Putamen (tissue), 1 donor: ENCODE measurements around the gene PF4V1.

Source experiments
- DNase-seq: peaks from one replicate; pipeline ENCODE4 v3.0.0-alpha.2; 2016; ENCODE audit warnings: low spot score

PF4V1 gene

GRCh38 chr4:73847526-73848182 lies 5.4 kb upstream of the PF4V1 start:
- no peak for DNase-seq

DNA sequence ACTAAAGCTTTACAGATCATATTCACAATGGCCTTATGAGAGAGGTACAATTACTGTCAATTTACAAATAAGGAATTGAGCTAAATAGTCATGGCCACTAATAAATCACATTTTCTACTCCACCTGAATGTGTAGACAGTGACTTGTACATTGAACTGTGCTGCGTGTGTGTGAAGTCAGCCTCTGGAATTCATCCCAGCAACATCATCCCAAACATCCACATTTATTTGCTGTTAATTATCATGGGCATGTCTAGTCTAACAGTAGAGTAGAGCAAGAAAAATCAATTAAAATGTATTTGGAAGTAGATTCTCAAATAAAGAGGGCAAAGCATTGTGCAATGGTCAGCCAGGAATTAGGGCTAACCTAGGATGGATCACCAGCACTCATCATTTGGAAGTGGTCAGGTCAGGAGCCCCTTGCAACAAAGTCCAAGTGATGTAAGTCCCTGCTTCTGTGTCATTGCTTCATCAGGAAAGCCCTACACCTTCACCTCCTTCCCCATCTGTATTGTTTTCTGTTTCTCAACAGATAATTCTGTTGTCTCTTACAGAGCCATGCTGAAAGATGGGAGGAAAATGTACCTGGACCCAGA lies 4.8 kb upstream of the PF4V1 start:
- no peak for DNase-seq

GRCh38 chr4:73850261-73850970 lies 2.7 kb upstream of the PF4V1 start:
- no peak for DNase-seq

- DNase-seq: no peak
These were observed 1.8 kb upstream of the PF4V1 start for GRCh38 chr4:73851293-73851692.

GRCh38 chr4:73852771-73853170 lies 325 bp upstream of the PF4V1 start:
- DNase-seq: no peak

- no peak for DNase-seq
These were observed 800 bp downstream of the PF4V1 start for GRCh38 chr4:73853718-73854473.

DNA sequence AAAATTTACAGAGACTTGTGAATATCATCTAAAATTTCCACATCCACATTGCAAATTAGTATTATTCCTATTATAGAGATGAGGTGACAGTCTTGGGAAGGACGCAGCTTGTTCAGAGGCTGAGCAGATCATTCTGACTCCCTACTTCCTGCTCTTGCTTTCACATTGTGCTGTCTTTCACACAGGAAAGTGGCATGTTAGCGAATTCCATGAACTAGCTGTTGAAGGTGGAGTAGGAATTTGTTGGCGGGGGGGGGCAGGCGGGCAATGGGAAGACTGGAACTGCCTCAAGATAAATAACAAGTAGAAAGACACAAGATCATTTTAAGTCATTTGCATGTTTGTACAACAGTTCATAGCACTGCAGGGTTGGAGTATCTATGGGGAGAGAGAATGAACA lies 2.3 kb downstream of the PF4V1 start:
- no peak for DNase-seq

DNA sequence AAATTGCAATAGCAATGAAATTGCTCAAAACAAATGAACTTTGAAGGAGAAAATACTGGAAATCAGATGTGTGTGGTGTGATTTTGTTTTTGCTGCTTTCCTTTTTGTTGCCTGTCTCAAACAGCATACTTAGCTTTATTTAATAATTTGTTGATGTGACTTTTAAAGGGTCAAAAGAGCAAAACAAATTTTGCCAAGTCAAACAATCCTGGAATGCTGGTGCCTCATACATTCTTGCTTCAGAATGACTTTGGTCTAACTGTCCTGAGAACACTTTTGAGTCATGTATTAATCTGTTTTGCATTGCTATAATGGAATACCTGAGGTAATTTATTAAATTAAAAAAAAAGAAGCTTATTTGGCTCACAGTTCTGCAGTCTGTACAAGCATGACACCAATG lies 3.4 kb downstream of the PF4V1 start:
- DNase-seq: no peak

GRCh38 chr4:73859614-73860088 lies 6.6 kb downstream of the PF4V1 start:
- DNase-seq: no peak

DNA sequence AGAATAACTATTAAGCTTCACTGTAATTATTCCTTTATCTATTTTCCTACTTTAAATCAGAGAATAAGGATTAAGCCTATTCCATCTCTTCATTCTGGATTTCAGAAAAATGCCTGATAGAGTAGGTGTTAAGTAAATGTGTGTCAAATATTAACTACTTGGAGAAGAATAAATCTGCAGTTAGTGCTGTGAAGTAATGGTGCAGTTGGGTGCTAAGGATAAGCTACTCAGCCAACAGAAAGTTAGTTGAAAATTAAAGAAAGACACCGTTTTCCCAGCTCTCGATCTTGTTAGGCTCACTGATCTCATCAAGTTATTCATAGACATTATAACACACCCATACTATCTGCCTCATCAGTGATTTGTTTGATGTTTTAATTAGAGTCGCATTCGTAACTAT lies 7.1 kb downstream of the PF4V1 start:
- DNase-seq: no peak

GRCh38 chr4:73860917-73861316 lies 7.8 kb downstream of the PF4V1 start:
- DNase-seq: no peak

DNA sequence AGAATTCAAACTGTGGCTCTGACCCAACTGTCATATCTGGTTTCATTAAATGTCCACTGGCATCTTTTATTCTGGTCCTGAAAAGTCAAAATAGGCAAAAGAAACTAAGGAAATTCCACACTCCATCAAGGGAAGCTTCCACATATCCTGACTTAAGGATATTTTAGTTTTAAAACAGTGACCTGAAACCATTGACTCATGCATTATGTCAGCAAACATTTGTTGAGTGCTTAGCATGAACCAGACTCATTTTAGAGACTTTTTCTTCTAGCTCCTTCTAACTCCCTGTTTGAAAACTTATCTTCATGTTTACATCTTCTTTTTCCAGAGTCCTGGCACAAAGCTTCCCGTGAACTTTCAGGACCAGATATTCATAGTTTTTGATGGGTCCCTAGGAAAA lies 9.2 kb downstream of the PF4V1 start:
- no peak for DNase-seq

DNA sequence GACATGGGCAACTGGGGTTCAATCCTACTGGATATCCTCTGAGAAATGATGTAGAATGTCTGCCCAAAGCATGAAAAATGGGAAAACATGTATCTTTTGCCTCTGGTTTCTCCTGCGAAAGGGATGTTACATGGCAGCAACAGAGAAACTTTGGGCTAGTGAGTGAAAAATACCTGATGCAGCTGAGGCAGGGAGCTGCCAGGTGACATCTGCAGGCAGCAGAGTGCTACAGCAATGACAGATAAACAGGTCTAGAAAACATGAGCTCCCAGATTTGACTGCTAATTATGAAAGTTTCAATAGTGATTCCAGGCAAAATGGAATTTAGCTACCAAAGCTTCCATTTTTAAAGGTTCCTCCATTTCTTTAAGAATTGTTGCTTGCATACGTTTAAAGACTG lies 11.3 kb downstream of the PF4V1 start:
- DNase-seq: no peak

DNA sequence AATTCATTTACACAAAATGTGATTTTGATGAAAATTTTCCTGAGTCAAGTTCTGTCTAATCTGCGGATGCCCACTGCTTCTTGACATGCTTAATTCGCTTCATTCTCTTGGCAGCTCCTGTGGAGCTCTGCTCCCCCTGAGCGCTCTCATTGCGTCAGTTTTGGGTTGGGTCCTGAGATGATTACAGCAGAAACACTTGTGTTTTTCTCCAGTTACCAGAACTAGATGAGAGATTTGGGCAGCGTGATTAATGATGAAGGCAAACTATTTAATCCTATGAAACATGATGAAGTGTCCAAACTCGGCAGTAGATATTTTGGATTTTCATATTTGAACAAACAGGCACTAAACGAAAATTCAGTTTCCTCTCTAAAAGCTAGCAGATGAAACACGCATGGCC lies 11.9 kb downstream of the PF4V1 start:
- no peak for DNase-seq

GRCh38 chr4:73865431-73866096 lies 12.5 kb downstream of the PF4V1 start:
- no peak for DNase-seq

DNA sequence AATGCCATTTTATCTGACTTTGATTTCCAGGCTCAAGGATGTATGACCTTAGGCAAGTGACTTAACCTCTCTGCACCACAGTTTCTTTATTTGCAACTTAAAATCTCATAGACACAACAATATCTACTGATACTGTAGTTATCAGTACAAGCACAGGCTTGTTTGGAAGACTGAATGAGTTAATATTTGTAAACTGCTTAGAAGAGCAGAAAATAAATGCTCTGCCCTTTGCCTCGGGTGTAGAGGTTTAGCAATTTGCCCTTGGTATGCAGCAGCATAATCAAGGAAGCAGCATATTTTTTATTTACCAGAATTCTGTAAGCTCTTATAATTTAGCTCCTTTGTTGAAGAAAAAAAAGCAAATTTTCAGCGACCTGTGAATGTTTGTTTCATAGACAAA lies 13.2 kb downstream of the PF4V1 start:
- DNase-seq: no peak

GRCh38 chr4:73867783-73868182 lies 14.7 kb downstream of the PF4V1 start:
- no peak for DNase-seq

DNA sequence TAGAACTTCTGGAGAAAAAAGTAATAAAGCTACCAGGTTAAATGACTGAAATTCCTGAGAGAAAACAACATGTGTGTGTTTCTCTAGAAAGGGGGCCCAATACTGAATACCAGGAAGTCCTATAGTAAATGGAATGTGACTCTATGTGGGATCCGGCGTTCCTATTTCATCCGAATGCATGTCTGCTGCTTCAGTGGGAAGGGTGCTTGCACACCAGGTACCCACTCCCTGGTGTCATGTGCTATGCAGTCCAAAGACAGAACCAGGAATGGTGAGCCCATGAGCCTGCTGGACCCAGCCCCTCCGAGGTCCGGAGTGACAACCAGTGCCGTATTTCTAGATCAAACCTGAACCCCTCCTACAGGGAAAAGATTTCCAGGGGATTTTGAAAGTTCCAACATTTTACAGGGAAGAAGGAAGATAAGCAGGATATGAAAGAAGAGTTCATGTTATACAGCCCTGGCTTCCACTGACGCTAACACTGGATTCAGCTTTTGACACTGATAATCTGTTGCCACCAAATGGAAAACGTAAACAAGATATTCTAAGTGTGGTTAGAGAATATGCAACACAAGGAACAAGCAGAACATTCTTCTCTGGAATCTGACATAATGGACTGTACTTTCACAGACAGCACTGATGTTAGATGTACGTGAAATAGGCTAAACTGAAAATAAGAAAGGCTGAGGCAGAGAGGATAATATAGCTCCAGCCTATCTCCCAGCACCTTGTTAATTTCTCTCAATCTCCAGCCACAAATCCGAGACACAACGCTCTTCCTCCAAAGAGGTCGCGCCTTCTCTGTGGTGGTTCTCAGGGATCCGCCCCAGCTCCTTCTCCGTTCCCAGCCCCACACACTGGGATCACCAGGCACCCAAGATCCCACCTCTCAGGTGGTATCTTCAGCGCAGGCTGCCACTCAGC lies 15.4 kb downstream of the PF4V1 start:
- no peak for DNase-seq

DNA sequence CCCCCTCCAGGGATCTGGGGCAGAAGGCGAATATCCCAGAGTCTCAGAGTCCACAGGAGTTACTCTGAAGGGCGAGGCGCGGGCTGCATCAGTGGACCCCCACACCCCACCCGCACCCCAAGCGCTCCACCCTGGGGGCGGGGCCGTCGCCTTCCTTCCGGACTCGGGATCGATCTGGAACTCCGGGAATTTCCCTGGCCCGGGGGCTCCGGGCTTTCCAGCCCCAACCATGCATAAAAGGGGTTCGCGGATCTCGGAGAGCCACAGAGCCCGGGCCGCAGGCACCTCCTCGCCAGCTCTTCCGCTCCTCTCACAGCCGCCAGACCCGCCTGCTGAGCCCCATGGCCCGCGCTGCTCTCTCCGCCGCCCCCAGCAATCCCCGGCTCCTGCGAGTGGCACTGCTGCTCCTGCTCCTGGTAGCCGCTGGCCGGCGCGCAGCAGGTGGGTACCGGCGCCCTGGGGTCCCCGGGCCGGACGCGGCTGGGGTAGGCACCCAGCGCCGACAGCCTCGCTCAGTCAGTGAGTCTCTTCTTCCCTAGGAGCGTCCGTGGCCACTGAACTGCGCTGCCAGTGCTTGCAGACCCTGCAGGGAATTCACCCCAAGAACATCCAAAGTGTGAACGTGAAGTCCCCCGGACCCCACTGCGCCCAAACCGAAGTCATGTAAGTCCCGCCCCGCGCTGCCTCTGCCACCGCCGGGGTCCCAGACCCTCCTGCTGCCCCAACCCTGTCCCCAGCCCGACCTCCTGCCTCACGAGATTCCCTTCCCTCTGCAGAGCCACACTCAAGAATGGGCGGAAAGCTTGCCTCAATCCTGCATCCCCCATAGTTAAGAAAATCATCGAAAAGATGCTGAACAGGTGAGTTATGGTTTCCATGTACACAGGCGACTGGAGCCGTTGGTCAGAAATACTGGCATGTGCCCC lies 16.3 kb downstream of the PF4V1 start, which contains the start of gene CXCL1:
TSS of gene CXCL1 (plus strand) at position 264 of the 926 bp plus-strand sequence. CDS start at position 342, 78 bp downstream.
- no peak for DNase-seq

- DNase-seq: no peak
These were observed 17.2 kb downstream of the PF4V1 start for GRCh38 chr4:73870260-73870659.
